Measurements from ENCODE around the gene OR52E5. TPM values are rescaled to one million over a fixed set of nuclear protein-coding genes. Genes with fewer than 3 reads are reported as not detected.

The OR52E5 gene
- polyA plus RNA-seq, 1 donor (not counting 4 experiments of a cell fraction or from before 2014, with no cell fraction given): not detected

- Histone ChIP-seq H3K79me2 (ENCODE audit: control insufficient read depth, insufficient read depth, low read length) (no peaks in the 10 kb centered on the region), H3K9me3 (ENCODE audit: control insufficient read depth, low read depth, low read length) (no peaks in the 10 kb centered on the region), H3K9ac (ENCODE audit: control insufficient read depth, extremely low read depth, insufficient read depth, low read length) (no peak overlapping the region), H3K27ac (ENCODE audit: control insufficient read depth, insufficient read depth, low read length) (no peak overlapping the region), H3K36me3 (ENCODE audit: control insufficient read depth in 2 of 2, extremely low read depth in 1 of 2, insufficient read depth in 2 of 2, low read length in 2 of 2) (no peaks in the 10 kb centered on the region), H4K20me1 (ENCODE audit: control insufficient read depth, extremely low read depth, insufficient read depth, low read length) (no peaks in the 10 kb centered on the region), H2AFZ (ENCODE audit: control insufficient read depth, low read length) (no peak overlapping the region), H3K4me2 (ENCODE audit: control insufficient read depth, extremely low read depth, insufficient read depth, low read depth, low read length) (no peak overlapping the region), H3K27me3 (ENCODE audit: control insufficient read depth, extremely low read depth, insufficient read depth, low read length) (no peaks in the 10 kb centered on the region), H3K4me3 (ENCODE audit: control insufficient read depth in 2 of 3, extremely low read depth in 1 of 3, insufficient read depth in 2 of 3, low read depth in 1 of 3, low read length in 3 of 3) (no peak overlapping the region), H3K4me1 (ENCODE audit: control insufficient read depth, extremely low read depth, insufficient read depth, low read length) (no peaks in the 10 kb centered on the region), H3K9me1 (ENCODE audit: control insufficient read depth, extremely low read depth, insufficient read depth, low read length) (no peaks in the 10 kb centered on the region)
- dilution Hi-C loops (cut with MboI; ENCODE audit: extremely low pct_ligation_motif_present, low sequenced_read_pairs): no loop called here
- FAIRE-seq (no peak), DNase-seq (ENCODE audit: low read depth, low spot score) (no peak)
- no peak for TF ChIP-seq CTCF (optimal IDR thresholded peaks at IDR 0.05 in 1 of 3, IDR thresholded peaks at IDR 0.05 in 1 of 3, conservative IDR thresholded peaks at IDR 0.05 in 1 of 3; ENCODE audit: extremely low read depth in 1 of 3, insufficient read depth in 2 of 3, low read length in 3 of 3)
- no peak for TF ChIP-seq EZH2 (IDR thresholded peaks at IDR 0.05; ENCODE audit: low read length)
These were observed 11.3 kb upstream of the OR52E5 start for GRCh38 chr11:5881756-5882155.

- Histone ChIP-seq H3K9me3 (ENCODE audit: control insufficient read depth, low read depth, low read length) (no peaks in the 10 kb centered on the region), H2AFZ (ENCODE audit: control insufficient read depth, low read length) (no peak overlapping the region), H3K27ac (ENCODE audit: control insufficient read depth, insufficient read depth, low read length) (no peak overlapping the region), H3K4me1 (ENCODE audit: control insufficient read depth, extremely low read depth, insufficient read depth, low read length) (no peaks in the 10 kb centered on the region), H3K4me3 (ENCODE audit: control insufficient read depth in 2 of 3, extremely low read depth in 1 of 3, insufficient read depth in 2 of 3, low read depth in 1 of 3, low read length in 3 of 3) (no peak overlapping the region), H3K4me2 (ENCODE audit: control insufficient read depth, extremely low read depth, insufficient read depth, low read depth, low read length) (no peak overlapping the region), H3K9me1 (ENCODE audit: control insufficient read depth, extremely low read depth, insufficient read depth, low read length) (no peaks in the 10 kb centered on the region), H3K27me3 (ENCODE audit: control insufficient read depth, extremely low read depth, insufficient read depth, low read length) (no peaks in the 10 kb centered on the region), H3K79me2 (ENCODE audit: control insufficient read depth, insufficient read depth, low read length) (no peaks in the 10 kb centered on the region), H3K36me3 (ENCODE audit: control insufficient read depth in 2 of 2, extremely low read depth in 1 of 2, insufficient read depth in 2 of 2, low read length in 2 of 2) (no peaks in the 10 kb centered on the region), H4K20me1 (ENCODE audit: control insufficient read depth, extremely low read depth, insufficient read depth, low read length) (no peaks in the 10 kb centered on the region), H3K9ac (ENCODE audit: control insufficient read depth, extremely low read depth, insufficient read depth, low read length) (no peak overlapping the region)
- dilution Hi-C loops (cut with MboI; ENCODE audit: extremely low pct_ligation_motif_present, low sequenced_read_pairs): no loop called here
- DNase-seq (ENCODE audit: low read depth, low spot score): no peak
- FAIRE-seq: no peak
- no peak for TF ChIP-seq CTCF (optimal IDR thresholded peaks at IDR 0.05 in 1 of 3, IDR thresholded peaks at IDR 0.05 in 1 of 3, conservative IDR thresholded peaks at IDR 0.05 in 1 of 3; ENCODE audit: extremely low read depth in 1 of 3, insufficient read depth in 2 of 3, low read length in 3 of 3)
- no peak for TF ChIP-seq EZH2 (IDR thresholded peaks at IDR 0.05; ENCODE audit: low read length)
These were observed 5.8 kb upstream of the OR52E5 start for GRCh38 chr11:5887172-5887571.

All from keratinocyte (primary cell).